ENCODE results near the gene MAVS. TPM values are rescaled to one million over a fixed set of nuclear protein-coding genes. Genes with fewer than 3 reads are reported as not detected.

Gene MAVS
- total and polyA plus RNA-seq, 9 of the 15 experiments (the other 6 are each of a cell fraction or from before 2014, with no cell fraction given), result 1.6 to 22.0 (median 11.3) TPM

- TF ChIP-seq HNRNPLL (IDR thresholded peaks at IDR 0.05; ENCODE audit: low read depth, low read length, poor library complexity, severe bottlenecking), result peak; percentile 81
- no peak for TF ChIP-seq MECOM (CRISPR knock-in tag; IDR thresholded peaks at IDR 0.05)
- no peak for TF ChIP-seq ZNF3 (CRISPR knock-in tag; IDR thresholded peaks at IDR 0.05)
- TF ChIP-seq STAT5B (CRISPR knock-in tag; IDR thresholded peaks at IDR 0.05), result no peak
- TF ChIP-seq SRF (CRISPR knock-in tag; IDR thresholded peaks at IDR 0.05), result 0 out of 4 replicates have a peak, but pooled peaks of 1 of the 2 experiments have one; percentile 29
- TF ChIP-seq ZNF398 (CRISPR knock-in tag; IDR thresholded peaks at IDR 0.05), result no peak
- peak; percentile 57 for TF ChIP-seq CTBP1 (IDR thresholded peaks at IDR 0.05; ENCODE audit: borderline replicate concordance)
- TF ChIP-seq TAF9B (IDR thresholded peaks at IDR 0.05; ENCODE audit: partially characterized antibody), result peak; percentile 26
- TF ChIP-seq MNT (conservative IDR thresholded peaks at IDR 0.05), result peak; percentile 56 to 67; a peak in 3 of 4 replicates
- no peak for TF ChIP-seq SAFB (IDR thresholded peaks at IDR 0.05; ENCODE audit: borderline replicate concordance, low read depth, low read length)
- TF ChIP-seq ZEB2 (IDR thresholded peaks at IDR 0.05), result no peak
- no peak; the same call in 1 of the 2 replicates for TF ChIP-seq NFIC (IDR thresholded peaks at IDR 0.05)
- peak; percentile 88 for TF ChIP-seq GABPB1 (CRISPR knock-in tag; IDR thresholded peaks at IDR 0.05)
- no peak for TF ChIP-seq NFE2L1 (tag; IDR thresholded peaks at IDR 0.05; ENCODE audit: borderline replicate concordance, low read depth)
- 0 out of 2 replicates have a peak, but pooled peaks have one; percentile 43 for TF ChIP-seq MAX (CRISPR knock-in tag; IDR thresholded peaks at IDR 0.05)
- no peak for TF ChIP-seq ETS1 (conservative IDR thresholded peaks at IDR 0.05; ENCODE audit: control insufficient read depth, low read depth, low read length)
- TF ChIP-seq ZNF282 (CRISPR knock-in tag; IDR thresholded peaks at IDR 0.05), result no peak
- TF ChIP-seq SUPT5H (IDR thresholded peaks at IDR 0.05), result peak; percentile 71
- no peak for TF ChIP-seq SOX6 (IDR thresholded peaks at IDR 0.05)
- TF ChIP-seq ZNF134 (CRISPR knock-in tag; conservative IDR thresholded peaks at IDR 0.05), result no peak
- TF ChIP-seq CSDE1 (IDR thresholded peaks at IDR 0.05), result peak in 1 of 2 experiments; percentile 63; a peak in 2 of 4 replicates
- no peak for TF ChIP-seq ZNF224 (CRISPR knock-in tag; IDR thresholded peaks at IDR 0.05)
- no peak for TF ChIP-seq PHF20 (IDR thresholded peaks at IDR 0.05; ENCODE audit: partially characterized antibody)
- TF ChIP-seq ZNF780A (CRISPR knock-in tag; IDR thresholded peaks at IDR 0.05), result no peak
- TF ChIP-seq KAT2B (IDR thresholded peaks at IDR 0.05; ENCODE audit: low read depth, low read length), result no peak
These were observed 42.2 kb downstream of the MAVS start, which contains the start of gene PANK2 (continued) for GRCh38 chr20:3888622-3889488.
